Panc1 (cell line): ENCODE results near the gene ESR2. TPM values are rescaled to one million over a fixed set of nuclear protein-coding genes. Genes with fewer than 3 reads are reported as not detected.

Experiments
- ATAC-seq: fragments of 200-7000 bp; cut with Tn5 transposase; 2 replicates; pipeline ENCODE4 v1.9.1; 2020; ENCODE audit warnings: mild to moderate bottlenecking, moderate library complexity
- BruUV-seq: library from RNA; stranded (reverse); fragments of 400-500 nt; replicated peaks from 2 replicates; lab custom pipeline; 2021; lab: Mats Ljungman, UMichigan
- CTCF ChIA-PET: fragments of 300-600 bp; sonication (Branson Sonifier 250); formaldehyde crosslinking; loops from one replicate; lab custom pipeline; 2022; ENCODE audit warnings: antibody characterized with exemption; lab: Charles Lee
- POLR2A ChIA-PET: fragments of 300-600 bp; sonication (Branson Sonifier 250); formaldehyde crosslinking; loops from one replicate; lab custom pipeline; 2022; ENCODE audit warnings: antibody characterized with exemption; lab: Charles Lee
- DNase-seq: peaks from one replicate; pipeline ENCODE4 v3.0.0-alpha.2; 2010; ENCODE audit warnings: low read depth, low spot score
- H3K27ac ChIP-seq: 2 replicates; pipeline ENCODE4 v1.5.1; 2011; ENCODE audit warnings: mild to moderate bottlenecking, low read length, inconsistent platforms
- H3K27me3 ChIP-seq: fragments of 200-500 bp; sonication (Bioruptor generic); 2 replicates; pipeline ENCODE4 v1.6.0; 2014; ENCODE audit warnings: low read length, inconsistent platforms; ENCODE audit not compliant: control insufficient read depth, insufficient read depth
- H3K36me3 ChIP-seq: fragments of 200-500 bp; sonication (Bioruptor generic); 2 replicates; pipeline ENCODE4 v1.5.1; 2014; ENCODE audit warnings: inconsistent platforms, mild to moderate bottlenecking, low read length, moderate library complexity; ENCODE audit not compliant: control insufficient read depth, insufficient read depth
- H3K4me1 ChIP-seq: 2 replicates; pipeline ENCODE4 v1.5.1; 2011; ENCODE audit warnings: inconsistent platforms, mild to moderate bottlenecking, low read length, moderate library complexity; ENCODE audit not compliant: control insufficient read depth, insufficient read depth
- H3K4me3 ChIP-seq, 2 experiments: 2 replicates each; pipeline ENCODE4 v1.5.1; 2011 to 2012; ENCODE audit warnings: low read depth in 2 of 2, low read length in 2 of 2, mild to moderate bottlenecking in 2 of 2, inconsistent platforms in 1 of 2, moderate library complexity in 1 of 2
- H3K9me3 ChIP-seq: fragments of 200-500 bp; sonication (Bioruptor generic); 2 replicates; pipeline ENCODE4 v1.5.1; 2014; ENCODE audit warnings: low read depth, mild to moderate bottlenecking, inconsistent platforms, low read length, moderate library complexity; ENCODE audit not compliant: control insufficient read depth, insufficient read depth
- CTCF ChIP-seq: fragments of 450-650 bp; IDR thresholded peaks from 2 replicates; pipeline ENCODE4 v1.5.1; 2017; ENCODE audit warnings: mild to moderate bottlenecking
- POLR2AphosphoS5 ChIP-seq: IDR thresholded peaks from 2 replicates; pipeline ENCODE4 v1.6.1; 2012; ENCODE audit warnings: mild to moderate bottlenecking, low read depth, low read length, moderate library complexity
- REST ChIP-seq, 2 experiments: IDR thresholded peaks; 2 replicates each; pipeline ENCODE4 v1.6.1; 2011 to 2012; ENCODE audit warnings: low read depth in 2 of 2, control low read depth in 1 of 2, low read length in 1 of 2, mild to moderate bottlenecking in 1 of 2, moderate library complexity in 1 of 2; ENCODE audit not compliant: insufficient read depth in 1 of 2
- SIN3A ChIP-seq: IDR thresholded peaks from 2 replicates; pipeline ENCODE4 v1.6.1; 2012; ENCODE audit warnings: low read depth, mild to moderate bottlenecking, low read length, moderate library complexity, borderline replicate concordance; ENCODE audit not compliant: insufficient read depth
- TCF7L2 ChIP-seq: IDR thresholded peaks from 2 replicates; pipeline ENCODE4 v1.6.1; 2011; ENCODE audit warnings: mild to moderate bottlenecking, low read depth, low read length, inconsistent platforms
- in situ Hi-C: cut with HindIII; loops from 2 replicates; pipeline ENCODE4 v1.10.0; 2016; ENCODE audit warnings: low sequenced_read_pairs, low pct_unique_long_range_greater_than_20kb
- intact Hi-C: fragments of 100-400 bp; cut with micrococcal nuclease; formaldehyde crosslinking; loops from one replicate; pipeline ENCODE4 v1.10.0; 2022; ENCODE audit not compliant: unreplicated experiment
- total RNA-seq: library from RNA; stranded (reverse); gene quantifications from one replicate; pipeline ENCODE4 v1.2.1, GENCODE V29; 2021; ENCODE audit not compliant: unreplicated experiment

Gene ESR2
- total RNA-seq, 1 experiment from 2014 or later, result not detected

DNA sequence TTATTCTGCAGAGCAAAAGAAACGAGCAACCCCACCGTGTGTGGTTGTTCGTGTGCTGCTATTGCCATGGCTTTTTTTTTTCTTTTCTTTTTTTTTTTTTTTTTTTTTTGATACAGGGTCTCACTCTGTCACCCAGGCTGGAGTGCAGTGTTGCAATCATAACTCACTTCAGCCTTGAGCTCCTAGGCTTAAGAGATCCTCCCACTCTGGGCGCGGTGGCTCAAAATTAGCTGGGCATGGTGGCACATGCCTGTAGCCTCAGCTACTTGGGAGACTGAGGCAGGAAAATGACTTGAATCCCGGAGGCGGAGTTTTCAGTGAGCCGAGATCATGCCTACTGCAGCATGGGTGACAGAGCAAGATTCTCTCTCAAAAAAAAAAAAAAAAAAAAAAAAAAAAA is 144.2 kb downstream of the ESR2 start:
- POLR2A ChIA-PET, result no interaction called here
- no peak overlapping the region for H3K4me3 ChIP-seq
- no peaks in the 10 kb centered on the region for H3K27me3 ChIP-seq
- in situ Hi-C loops (no loop called here), intact Hi-C loops (no loop called here)
- no peaks in the 10 kb centered on the region for H3K9me3 ChIP-seq
- ATAC-seq, result no peak
- H3K27ac ChIP-seq, result no peak overlapping the region
- no TSS peak for BruUV-seq
- CTCF ChIA-PET, result interaction anchor here (0.6 kb wide), 1 partner anchor 18 kb away, joined by 16 read pairs; no protein-coding TSS in a partner anchor
- H3K4me1 ChIP-seq, result no peaks in the 10 kb centered on the region
- TF ChIP-seq POLR2AphosphoS5, result no peak
- no peak for TF ChIP-seq SIN3A
- no peak for TF ChIP-seq REST (IDR thresholded peaks at IDR 0.05; ENCODE audit: insufficient read depth in 1 of 2, low read depth in 2 of 2, low read length in 1 of 2)
- TF ChIP-seq CTCF, result no peak
- no peak for TF ChIP-seq TCF7L2
- DNase-seq, result no peak
- H3K36me3 ChIP-seq, result no peaks in the 10 kb centered on the region; the same call in 1 of the 2 replicates

- H3K4me3 ChIP-seq, result no peak overlapping the region
- ChIA-PET CTCF (no interaction called here), POLR2A (no interaction called here)
- BruUV-seq, result no TSS peak
- peaks cover 3% of the 10 kb centered on the region; the same call in 1 of the 2 replicates for H3K36me3 ChIP-seq
- DNase-seq (no peak), ATAC-seq (no peak)
- H3K9me3 ChIP-seq, result no peaks in the 10 kb centered on the region
- H3K4me1 ChIP-seq, result no peaks in the 10 kb centered on the region
- no peaks in the 10 kb centered on the region for H3K27me3 ChIP-seq
- in situ Hi-C loops (no loop called here), intact Hi-C loops (no loop called here)
- H3K27ac ChIP-seq, result no peak overlapping the region
- TF ChIP-seq TCF7L2 (no peak), REST (IDR thresholded peaks at IDR 0.05; ENCODE audit: insufficient read depth in 1 of 2, low read depth in 2 of 2, low read length in 1 of 2) (no peak), CTCF (no peak), POLR2AphosphoS5 (no peak), SIN3A (no peak)
Measured at GRCh38 chr14:64147126-64147790, 146.9 kb downstream of the ESR2 start.
